Measurements from ENCODE around the gene XG.

- no peak for TF ChIP-seq CTCF (IDR thresholded peaks at IDR 0.05)
- no peak for TF ChIP-seq POLR2A (IDR thresholded peaks at IDR 0.05)
Observed at GRCh38 chrX:2863646-2864045, 111.8 kb downstream of the XG start.
